Activated T-cell treated with anti-CD3 and anti-CD28 coated beads for 48 hours (primary cell): ENCODE data around the gene CABP4.
"Not testable (repeated sequence)": the region's sequence is repeated elsewhere in the genome, so short reads cannot be mapped to it uniquely, and the experiment has no call there.

Experiments used
- DNase-seq: peaks from one replicate; pipeline ENCODE4 v3.0.0-alpha.2; 2020; ENCODE audit warnings: low read depth

CABP4 gene

GRCh38 chr11:67453816-67454732, 1.1 kb upstream of the CABP4 start:
- no peak for DNase-seq

- no peak for DNase-seq
Measured at GRCh38 chr11:67456068-67456705, 1.0 kb downstream of the CABP4 start.

- DNase-seq: no peak
Measured at GRCh38 chr11:67457453-67457852, 2.3 kb downstream of the CABP4 start.

GRCh38 chr11:67458266-67458665, 3.1 kb downstream of the CABP4 start:
- no peak for DNase-seq

GRCh38 chr11:67463186-67463585, 8.0 kb downstream of the CABP4 start:
- no peak for DNase-seq

- no peak for DNase-seq
Measured at GRCh38 chr11:67463680-67464410, 8.7 kb downstream of the CABP4 start.

- DNase-seq: peak; percentile 90
Measured at GRCh38 chr11:67464411-67465188, 9.4 kb downstream of the CABP4 start.

GRCh38 chr11:67465189-67465510, 10.0 kb downstream of the CABP4 start:
- no peak for DNase-seq

- not testable (repeated sequence) for DNase-seq
Measured at GRCh38 chr11:67465530-67465929, 10.4 kb downstream of the CABP4 start.

GRCh38 chr11:67466367-67466766, 11.2 kb downstream of the CABP4 start:
- DNase-seq: no peak

- DNase-seq: no peak
Measured at GRCh38 chr11:67466962-67467771, 12.0 kb downstream of the CABP4 start.

- DNase-seq: no peak
Measured at GRCh38 chr11:67468056-67468455, 12.9 kb downstream of the CABP4 start.

GRCh38 chr11:67468456-67468758, 13.3 kb downstream of the CABP4 start:
- no peak for DNase-seq

GRCh38 chr11:67468759-67469507, 13.8 kb downstream of the CABP4 start, which contains the start of gene TMEM134:
Gene TMEM134 (minus strand): TSS chr11:67469251. CDS start chr11:67469192, 59 bp downstream.
- DNase-seq: peak; percentile 89

GRCh38 chr11:67469508-67469811, 14.3 kb downstream of the CABP4 start:
- DNase-seq: no peak

GRCh38 chr11:67470337-67471002, 15.3 kb downstream of the CABP4 start:
- no peak for DNase-seq

- no peak for DNase-seq
Measured at GRCh38 chr11:67472882-67473281, 17.7 kb downstream of the CABP4 start.

- DNase-seq: not testable (repeated sequence)
Measured at GRCh38 chr11:67476692-67477091, 21.5 kb downstream of the CABP4 start.

- DNase-seq: not testable (repeated sequence)
Measured at GRCh38 chr11:67477344-67478050, 22.3 kb downstream of the CABP4 start.
